PFSK-1 (cell line): Measurements from ENCODE around the gene ALDH4A1.

Experiments
- FOXP2 ChIP-seq: optimal IDR thresholded peaks from 2 replicates; pipeline ENCODE3; 2011; ENCODE audit warnings: borderline replicate concordance, control low read depth, inconsistent platforms; ENCODE audit not compliant: insufficient read depth; ENCODE audit errors: extremely low read length, extremely low read depth
- POLR2AphosphoS5 ChIP-seq: IDR thresholded peaks from 2 replicates; pipeline ENCODE4 v1.6.1; 2012; ENCODE audit warnings: low read depth, mild to moderate bottlenecking, control low read depth, low read length, moderate library complexity
- REST ChIP-seq, 2 experiments: IDR thresholded peaks; 2 replicates each; pipeline versions ENCODE4 v1.6.1 to v1.8.0; 2011 to 2012; ENCODE audit warnings: low read depth in 2 of 2, low read length in 2 of 2, control low read depth in 1 of 2, inconsistent platforms in 1 of 2, mild to moderate bottlenecking in 1 of 2, moderate library complexity in 1 of 2; ENCODE audit not compliant: insufficient read depth in 1 of 2
- SIN3A ChIP-seq: IDR thresholded peaks from 2 replicates; pipeline ENCODE4 v1.6.1; 2012; ENCODE audit warnings: mild to moderate bottlenecking, low read length, moderate library complexity, borderline replicate concordance; ENCODE audit not compliant: insufficient read depth
- TAF1 ChIP-seq: IDR thresholded peaks from 2 replicates; pipeline ENCODE4 v1.6.1; 2012; ENCODE audit warnings: low read length, control low read depth, borderline replicate concordance; ENCODE audit not compliant: insufficient read depth

Gene ALDH4A1

GRCh38 chr1:18861590-18861989, 40.8 kb downstream of the ALDH4A1 start:
- TF ChIP-seq FOXP2 (no peak), SIN3A (no peak)

GRCh38 chr1:18861082-18861481, 41.3 kb downstream of the ALDH4A1 start:
- TF ChIP-seq POLR2AphosphoS5 (no peak), FOXP2 (no peak), REST (IDR thresholded peaks at IDR 0.05; ENCODE audit: insufficient read depth in 1 of 2, low read depth in 2 of 2, low read length in 2 of 2) (no peak)

- no peak for TF ChIP-seq SIN3A
- no peak for TF ChIP-seq FOXP2
- TF ChIP-seq REST (IDR thresholded peaks at IDR 0.05; ENCODE audit: insufficient read depth in 1 of 2, low read depth in 2 of 2, low read length in 2 of 2) = no peak
- TF ChIP-seq TAF1 = no peak
- no peak for TF ChIP-seq POLR2AphosphoS5
These were observed 42.8 kb downstream of the ALDH4A1 start, which contains the start of gene TAS1R2 for GRCh38 chr1:18859560-18859959. TSS of gene TAS1R2 (minus strand) at chr1:18859660. CDS start at chr1:18859660, 0 bp downstream.

- TF ChIP-seq POLR2AphosphoS5 (no peak), FOXP2 (no peak), SIN3A (no peak), TAF1 (no peak), REST (IDR thresholded peaks at IDR 0.05; ENCODE audit: insufficient read depth in 1 of 2, low read depth in 2 of 2, low read length in 2 of 2) (no peak)
These were observed 44.2 kb downstream of the ALDH4A1 start for GRCh38 chr1:18858070-18858688.

- TF ChIP-seq SIN3A = no peak
- TF ChIP-seq FOXP2 = no peak
- no peak for TF ChIP-seq REST (IDR thresholded peaks at IDR 0.05; ENCODE audit: insufficient read depth in 1 of 2, low read depth in 2 of 2, low read length in 2 of 2)
These were observed 45.9 kb downstream of the ALDH4A1 start for GRCh38 chr1:18856435-18856834.
